MCF 10A (cell line): ENCODE measurements around the gene PGBD5. TPM values are rescaled to one million over a fixed set of nuclear protein-coding genes. Genes with fewer than 3 reads are reported as not detected.

Source experiments
- BruUV-seq: library from RNA; stranded (reverse); fragments of 400-500 nt; replicated peaks from 2 replicates; lab custom pipeline; 2021; lab: Mats Ljungman, UMichigan
- CTCF ChIA-PET: fragments of 300-600 bp; sonication (Branson Sonifier 250); formaldehyde crosslinking; extraction: SDS; loops from one replicate; lab custom pipeline; 2021; ENCODE audit warnings: antibody characterized with exemption, inconsistent platforms; lab: Yijun Ruan, JAX
- POLR2A ChIA-PET: fragments of 300-600, 350-650 bp; sonication (Branson Sonifier 250); formaldehyde crosslinking; extraction: SDS; loops from one replicate; lab custom pipeline; 2020; ENCODE audit warnings: antibody characterized with exemption, inconsistent platforms; lab: Yijun Ruan, JAX
- DNase-seq: peaks from one replicate; pipeline ENCODE4 v3.0.0-alpha.2; 2018; ENCODE audit not compliant: unreplicated experiment
- H3K27ac Mint-ChIP-seq: one replicate; pipeline ENCODE4 v1.8.0; 2022; ENCODE audit warnings: mild to moderate bottlenecking, low read depth, mixed read lengths; ENCODE audit not compliant: unreplicated experiment
- H3K27me3 Mint-ChIP-seq: one replicate; pipeline ENCODE4 v1.8.0; 2022; ENCODE audit warnings: mixed read lengths; ENCODE audit not compliant: insufficient read depth, unreplicated experiment
- H3K36me3 Mint-ChIP-seq: one replicate; pipeline ENCODE4 v1.8.0; 2022; ENCODE audit warnings: mild to moderate bottlenecking, moderate library complexity, mixed read lengths; ENCODE audit not compliant: insufficient read depth, unreplicated experiment
- H3K4me1 Mint-ChIP-seq: one replicate; pipeline ENCODE4 v1.8.0; 2022; ENCODE audit warnings: mixed read lengths; ENCODE audit not compliant: insufficient read depth, unreplicated experiment
- H3K4me3 Mint-ChIP-seq: one replicate; pipeline ENCODE4 v1.8.0; 2022; ENCODE audit warnings: mild to moderate bottlenecking, moderate library complexity, mixed read lengths; ENCODE audit not compliant: unreplicated experiment
- H3K9me3 Mint-ChIP-seq: one replicate; pipeline ENCODE4 v1.8.0; 2022; ENCODE audit warnings: mixed read lengths; ENCODE audit not compliant: unreplicated experiment
- intact Hi-C: fragments of 100-400 bp; cut with micrococcal nuclease; formaldehyde crosslinking; loops from 2 replicates; pipeline ENCODE4 v1.14.1; 2022
- total RNA-seq: library from RNA; stranded (reverse); gene quantifications from 2 replicates; pipeline ENCODE4 v1.2.3, GENCODE V29; 2022
- TF ChIP-seq, protein P1 (sequence below): fragments of 200-600 bp; IDR thresholded peaks from one replicate; pipeline ENCODE4 v1.8.0; 2022; ENCODE audit warnings: antibody characterized with exemption, mild to moderate bottlenecking; ENCODE audit not compliant: unreplicated experiment

Gene PGBD5
- total RNA-seq, 1 experiment from 2014 or later, result 1.2 TPM

DNA sequence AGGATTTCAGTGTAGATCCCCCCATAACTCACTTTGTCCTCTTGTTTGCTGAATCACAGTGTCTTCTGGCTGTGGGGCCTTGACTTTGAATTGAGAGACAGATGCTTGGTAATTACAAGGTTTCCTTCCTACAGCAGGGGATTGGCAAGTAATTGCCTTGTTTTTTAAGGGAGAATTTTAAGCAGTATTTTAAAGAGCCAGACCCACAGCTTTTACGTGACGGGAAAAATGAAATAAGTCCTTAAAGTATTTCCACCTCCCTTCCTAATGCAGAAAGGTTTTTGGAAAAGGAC, 41.0 kb downstream of the PGBD5 start:
- TF ChIP-seq, protein P1, sequence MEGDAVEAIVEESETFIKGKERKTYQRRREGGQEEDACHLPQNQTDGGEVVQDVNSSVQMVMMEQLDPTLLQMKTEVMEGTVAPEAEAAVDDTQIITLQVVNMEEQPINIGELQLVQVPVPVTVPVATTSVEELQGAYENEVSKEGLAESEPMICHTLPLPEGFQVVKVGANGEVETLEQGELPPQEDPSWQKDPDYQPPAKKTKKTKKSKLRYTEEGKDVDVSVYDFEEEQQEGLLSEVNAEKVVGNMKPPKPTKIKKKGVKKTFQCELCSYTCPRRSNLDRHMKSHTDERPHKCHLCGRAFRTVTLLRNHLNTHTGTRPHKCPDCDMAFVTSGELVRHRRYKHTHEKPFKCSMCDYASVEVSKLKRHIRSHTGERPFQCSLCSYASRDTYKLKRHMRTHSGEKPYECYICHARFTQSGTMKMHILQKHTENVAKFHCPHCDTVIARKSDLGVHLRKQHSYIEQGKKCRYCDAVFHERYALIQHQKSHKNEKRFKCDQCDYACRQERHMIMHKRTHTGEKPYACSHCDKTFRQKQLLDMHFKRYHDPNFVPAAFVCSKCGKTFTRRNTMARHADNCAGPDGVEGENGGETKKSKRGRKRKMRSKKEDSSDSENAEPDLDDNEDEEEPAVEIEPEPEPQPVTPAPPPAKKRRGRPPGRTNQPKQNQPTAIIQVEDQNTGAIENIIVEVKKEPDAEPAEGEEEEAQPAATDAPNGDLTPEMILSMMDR, result no peak
- no TSS peak for BruUV-seq
- H3K4me1 Mint-ChIP-seq, result peaks cover 11% of the 10 kb centered on the region
- H3K27me3 Mint-ChIP-seq, result no peaks in the 10 kb centered on the region
- H3K4me3 Mint-ChIP-seq, result no peak overlapping the region
- intact Hi-C loops, result no loop called here
- ChIA-PET CTCF (no interaction called here), POLR2A (no interaction called here)
- no peaks in the 10 kb centered on the region for H3K36me3 Mint-ChIP-seq
- no peaks in the 10 kb centered on the region for H3K9me3 Mint-ChIP-seq
- DNase-seq, result no peak
- no peak overlapping the region for H3K27ac Mint-ChIP-seq

DNA sequence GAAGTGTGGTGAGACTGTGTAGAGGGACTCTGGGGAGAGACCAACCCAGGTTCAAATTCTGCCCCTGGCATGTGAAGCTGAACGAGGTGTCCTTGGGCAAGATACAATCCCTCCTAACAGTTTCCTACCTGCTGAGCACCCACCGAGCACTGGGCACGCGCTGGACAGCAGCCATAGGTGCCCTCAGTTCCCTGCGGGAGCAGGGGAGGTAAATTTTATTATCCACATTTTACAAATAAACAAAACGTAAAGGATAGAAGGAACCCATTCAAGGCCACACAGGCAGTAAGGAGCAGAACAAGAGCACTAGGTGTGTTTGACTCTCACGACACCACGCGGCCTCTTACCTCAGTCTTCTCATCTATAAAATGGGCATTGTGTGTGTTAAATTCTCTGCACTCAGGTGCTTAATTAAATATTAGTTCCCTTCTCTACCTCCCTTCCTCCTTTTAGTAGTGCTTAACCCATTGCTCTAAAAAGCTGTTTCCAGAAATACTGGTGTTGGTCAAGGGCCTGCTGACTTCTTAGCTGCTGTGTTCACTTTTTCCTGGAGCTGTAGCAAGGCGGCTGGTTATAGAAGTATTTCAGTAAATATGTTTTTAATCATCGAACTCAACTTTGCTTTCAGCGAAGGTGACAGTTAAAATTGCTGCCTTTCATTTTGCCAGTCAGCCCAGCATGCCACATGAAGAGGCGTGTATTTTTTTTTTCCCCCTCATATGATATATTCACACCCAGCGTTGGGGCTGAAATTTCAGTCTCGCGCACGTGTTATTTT, 41.6 kb downstream of the PGBD5 start:
- intact Hi-C loops, result no loop called here
- no TSS peak for BruUV-seq
- Mint-ChIP-seq H3K36me3 (no peaks in the 10 kb centered on the region), H3K4me3 (no peak overlapping the region), H3K27me3 (no peaks in the 10 kb centered on the region), H3K9me3 (peaks cover 4% of the 10 kb centered on the region), H3K27ac (no peak overlapping the region), H3K4me1 (peaks cover 11% of the 10 kb centered on the region)
- CTCF ChIA-PET, result interaction anchor here (0.6 kb wide), 1 partner anchor 245 kb away, joined by 3 read pairs; no protein-coding TSS in a partner anchor
- POLR2A ChIA-PET, result no interaction called here
- TF ChIP-seq, protein P1, result no peak
- DNase-seq, result no peak

DNA sequence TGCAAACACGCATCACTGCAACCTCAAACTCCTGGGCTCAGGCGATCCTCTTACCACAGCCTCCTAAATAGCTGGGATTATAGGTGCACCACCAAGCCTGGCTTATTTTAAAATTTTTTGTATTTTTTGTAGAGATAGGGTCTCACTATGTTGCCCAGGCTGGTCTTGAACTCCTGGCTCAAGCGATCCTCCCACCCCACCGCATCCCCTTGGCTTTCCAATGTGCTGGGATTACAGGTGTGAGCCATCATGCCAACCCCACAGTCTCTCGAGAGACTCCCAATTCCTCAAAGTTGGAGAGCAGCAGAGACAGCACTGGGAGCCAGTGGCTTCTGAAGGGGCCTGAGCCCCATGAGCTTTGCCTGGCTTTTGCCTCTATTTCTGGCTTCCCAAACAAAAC, 42.7 kb downstream of the PGBD5 start:
- Mint-ChIP-seq H3K36me3 (no peaks in the 10 kb centered on the region), H3K27ac (no peak overlapping the region), H3K27me3 (no peaks in the 10 kb centered on the region), H3K9me3 (peaks cover 12% of the 10 kb centered on the region), H3K4me1 (peaks cover 11% of the 10 kb centered on the region), H3K4me3 (no peak overlapping the region)
- CTCF ChIA-PET, result interaction anchor here (0.7 to 2.3 kb wide), 2 partner anchors 11 to 1569 kb away, joined by 3 to 5 read pairs; no protein-coding TSS in a partner anchor
- intact Hi-C loops, result no loop called here
- POLR2A ChIA-PET, result interaction anchor here (0.6 to 1.7 kb wide), 7 partner anchors 11 to 763 kb away, joined by 3 to 4 read pairs (median 3); no protein-coding TSS in a partner anchor
- TF ChIP-seq, protein P1, result no peak
- DNase-seq, result no peak
- no TSS peak for BruUV-seq

- no peaks in the 10 kb centered on the region for H3K36me3 Mint-ChIP-seq
- TF ChIP-seq, protein P1, result no peak
- CTCF ChIA-PET, result interaction anchor here (0.6 to 2.3 kb wide), 4 partner anchors 8 to 1003 kb away, joined by 3 to 5 read pairs (median 3); no protein-coding TSS in a partner anchor
- peaks cover 12% of the 10 kb centered on the region for H3K9me3 Mint-ChIP-seq
- intact Hi-C loops, result no loop called here
- BruUV-seq, result no TSS peak
- H3K4me3 Mint-ChIP-seq, result no peak overlapping the region
- POLR2A ChIA-PET, result interaction anchor here (1.0 to 1.9 kb wide), 6 partner anchors 10 to 234 kb away, joined by 3 to 5 read pairs (median 4); partner anchors contain the start of gene PGBD5
- DNase-seq, result no peak
- peak overlapping the region; percentile 28 for H3K27ac Mint-ChIP-seq
- peaks cover 11% of the 10 kb centered on the region for H3K4me1 Mint-ChIP-seq
- no peaks in the 10 kb centered on the region for H3K27me3 Mint-ChIP-seq
Observed at GRCh38 chr1:230382001-230382491, 44.1 kb downstream of the PGBD5 start.
